ENCODE data around the gene CYP27C1.

DNA sequence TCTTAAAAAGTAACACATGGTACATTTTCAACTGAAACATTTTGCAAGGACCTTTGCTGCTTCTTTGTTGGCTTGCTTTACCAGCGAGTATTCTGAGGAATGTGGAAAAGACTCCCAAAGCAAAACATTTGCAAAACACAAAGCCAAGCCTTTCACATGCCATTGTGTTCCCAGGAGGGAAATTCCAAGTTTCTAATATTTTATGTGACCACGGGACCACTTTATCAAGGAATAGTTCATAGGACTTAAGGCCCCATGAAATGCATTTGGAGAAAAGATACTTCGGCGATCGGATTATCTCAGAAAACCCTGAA is 26.2 kb downstream of the CYP27C1 start:
- TF ChIP-seq, protein P1, sequence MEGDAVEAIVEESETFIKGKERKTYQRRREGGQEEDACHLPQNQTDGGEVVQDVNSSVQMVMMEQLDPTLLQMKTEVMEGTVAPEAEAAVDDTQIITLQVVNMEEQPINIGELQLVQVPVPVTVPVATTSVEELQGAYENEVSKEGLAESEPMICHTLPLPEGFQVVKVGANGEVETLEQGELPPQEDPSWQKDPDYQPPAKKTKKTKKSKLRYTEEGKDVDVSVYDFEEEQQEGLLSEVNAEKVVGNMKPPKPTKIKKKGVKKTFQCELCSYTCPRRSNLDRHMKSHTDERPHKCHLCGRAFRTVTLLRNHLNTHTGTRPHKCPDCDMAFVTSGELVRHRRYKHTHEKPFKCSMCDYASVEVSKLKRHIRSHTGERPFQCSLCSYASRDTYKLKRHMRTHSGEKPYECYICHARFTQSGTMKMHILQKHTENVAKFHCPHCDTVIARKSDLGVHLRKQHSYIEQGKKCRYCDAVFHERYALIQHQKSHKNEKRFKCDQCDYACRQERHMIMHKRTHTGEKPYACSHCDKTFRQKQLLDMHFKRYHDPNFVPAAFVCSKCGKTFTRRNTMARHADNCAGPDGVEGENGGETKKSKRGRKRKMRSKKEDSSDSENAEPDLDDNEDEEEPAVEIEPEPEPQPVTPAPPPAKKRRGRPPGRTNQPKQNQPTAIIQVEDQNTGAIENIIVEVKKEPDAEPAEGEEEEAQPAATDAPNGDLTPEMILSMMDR (IDR thresholded peaks at IDR 0.05; ENCODE audit: low read depth, low read length): no peak
- TF ChIP-seq EZH2phosphoT487 (IDR thresholded peaks at IDR 0.05; ENCODE audit: low read depth): no peak
